Activated naive CD8-positive, alpha-beta T cell (primary cell): ENCODE results near the gene CEP89.
"Not testable (repeated sequence)": the region's sequence is repeated elsewhere in the genome, so short reads cannot be mapped to it uniquely, and the experiment has no call there.

ENCODE experiments used
- H3K27ac Mint-ChIP-seq: one replicate; pipeline ENCODE4 v1.8.0; 2021; ENCODE audit warnings: mixed read lengths
- H3K27me3 Mint-ChIP-seq: one replicate; pipeline ENCODE4 v1.8.0; 2021; ENCODE audit warnings: mixed read lengths
- H3K36me3 Mint-ChIP-seq: one replicate; pipeline ENCODE4 v1.8.0; 2021; ENCODE audit warnings: mixed read lengths
- H3K4me1 Mint-ChIP-seq: one replicate; pipeline ENCODE4 v1.8.0; 2021; ENCODE audit warnings: low read depth, mixed read lengths
- H3K4me3 Mint-ChIP-seq: one replicate; pipeline ENCODE4 v1.8.0; 2021; ENCODE audit warnings: mild to moderate bottlenecking, mixed read lengths
- H3K9me3 Mint-ChIP-seq: one replicate; pipeline ENCODE4 v1.8.0; 2021; ENCODE audit warnings: low read depth, mixed read lengths

The CEP89 gene

DNA sequence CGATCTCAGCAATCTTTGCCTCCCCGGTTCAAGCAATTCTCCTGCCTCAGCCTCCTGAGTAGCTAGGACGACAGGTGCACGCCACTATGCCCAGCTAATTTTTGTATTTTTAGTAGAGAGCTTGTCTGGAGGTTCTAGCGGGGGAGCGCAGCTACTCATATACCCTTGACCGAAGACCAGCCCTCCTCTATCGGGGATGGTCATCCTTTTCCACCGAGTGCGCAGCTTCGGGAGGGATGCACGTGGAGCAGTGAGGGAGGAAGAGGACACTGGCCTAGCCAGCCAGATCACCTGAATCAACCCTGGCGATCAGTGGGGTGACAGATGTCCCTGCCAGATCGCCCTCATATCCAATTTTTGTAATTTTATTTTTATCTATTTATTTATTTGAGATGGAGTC is 109.0 kb downstream of the CEP89 start:
- H3K27ac Mint-ChIP-seq: no peak overlapping the region
- H3K9me3 Mint-ChIP-seq: no peaks in the 10 kb centered on the region
- no peaks in the 10 kb centered on the region for H3K36me3 Mint-ChIP-seq
- no peaks in the 10 kb centered on the region for H3K27me3 Mint-ChIP-seq
- H3K4me3 Mint-ChIP-seq: no peak overlapping the region
- H3K4me1 Mint-ChIP-seq: no peaks in the 10 kb centered on the region

GRCh38 chr19:32862173-32862572 is 109.6 kb downstream of the CEP89 start:
- H3K27me3 Mint-ChIP-seq: no peaks in the 10 kb centered on the region
- no peak overlapping the region for H3K27ac Mint-ChIP-seq
- H3K4me3 Mint-ChIP-seq: no peak overlapping the region
- H3K36me3 Mint-ChIP-seq: no peaks in the 10 kb centered on the region
- H3K9me3 Mint-ChIP-seq: no peaks in the 10 kb centered on the region
- H3K4me1 Mint-ChIP-seq: no peaks in the 10 kb centered on the region

GRCh38 chr19:32861596-32861995 is 110.2 kb downstream of the CEP89 start:
- Mint-ChIP-seq H3K27ac (no peak overlapping the region), H3K4me1 (no peaks in the 10 kb centered on the region), H3K4me3 (no peak overlapping the region), H3K27me3 (no peaks in the 10 kb centered on the region), H3K9me3 (no peaks in the 10 kb centered on the region), H3K36me3 (no peaks in the 10 kb centered on the region)

- no peaks in the 10 kb centered on the region for H3K4me1 Mint-ChIP-seq
Observed at GRCh38 chr19:32859591-32859990, 112.2 kb downstream of the CEP89 start.

GRCh38 chr19:32858559-32858958 is 113.2 kb downstream of the CEP89 start:
- H3K9me3 Mint-ChIP-seq: no peaks in the 10 kb centered on the region
- H3K27ac Mint-ChIP-seq: no peak overlapping the region
- H3K27me3 Mint-ChIP-seq: no peaks in the 10 kb centered on the region
- no peaks in the 10 kb centered on the region for H3K4me1 Mint-ChIP-seq
- H3K4me3 Mint-ChIP-seq: no peak overlapping the region
- H3K36me3 Mint-ChIP-seq: no peaks in the 10 kb centered on the region

More at GRCh38 chr19:32859591-32859990, 112.2 kb downstream of the CEP89 start:
- H3K27me3 Mint-ChIP-seq: no peaks in the 10 kb centered on the region
- no peaks in the 10 kb centered on the region for H3K36me3 Mint-ChIP-seq
- no peak overlapping the region for H3K4me3 Mint-ChIP-seq
- no peaks in the 10 kb centered on the region for H3K9me3 Mint-ChIP-seq
- no peak overlapping the region for H3K27ac Mint-ChIP-seq

DNA sequence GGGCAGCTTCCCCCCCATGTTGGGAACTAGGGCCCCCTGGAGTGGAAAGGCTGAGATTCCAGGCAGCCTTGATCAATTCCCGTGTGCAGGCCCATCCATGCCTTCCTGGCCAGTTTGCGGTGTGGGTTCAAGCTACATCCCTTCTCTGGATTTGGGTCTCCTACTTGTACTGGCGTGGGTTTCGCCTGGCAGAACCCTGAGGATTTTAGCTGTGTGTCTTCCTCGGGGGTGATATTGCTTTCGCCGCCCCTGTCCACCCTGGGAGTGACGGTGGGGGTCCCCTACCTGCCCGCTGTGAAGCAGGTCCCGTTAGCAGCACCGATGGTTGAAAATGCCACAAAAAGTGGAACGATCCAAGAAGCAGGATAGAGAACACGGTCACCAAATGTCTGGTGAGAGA is 113.6 kb downstream of the CEP89 start:
- no peaks in the 10 kb centered on the region for H3K27me3 Mint-ChIP-seq
- no peak overlapping the region for H3K27ac Mint-ChIP-seq
- H3K4me3 Mint-ChIP-seq: no peak overlapping the region

DNA sequence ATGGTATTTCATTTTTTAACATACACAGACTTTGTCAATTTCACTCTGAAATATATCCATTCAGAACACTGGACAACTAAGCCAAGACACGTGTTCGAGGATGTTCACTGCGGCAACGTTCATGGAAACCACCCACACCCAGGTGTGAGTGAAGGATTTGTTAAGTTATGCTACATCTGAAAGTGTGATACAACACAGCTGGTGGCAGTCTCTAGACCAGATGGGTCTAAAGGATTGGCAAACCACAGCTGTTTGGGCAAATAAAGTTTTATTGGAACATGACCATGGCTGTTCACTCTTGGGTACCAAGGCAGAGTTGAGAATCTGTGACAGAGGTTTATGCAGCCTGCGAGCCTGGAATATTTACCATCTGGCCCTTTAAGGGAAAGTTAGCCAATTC is 114.2 kb downstream of the CEP89 start:
- Mint-ChIP-seq H3K36me3 (no peaks in the 10 kb centered on the region), H3K27me3 (no peaks in the 10 kb centered on the region), H3K4me1 (no peaks in the 10 kb centered on the region), H3K4me3 (no peak overlapping the region), H3K27ac (no peak overlapping the region), H3K9me3 (no peaks in the 10 kb centered on the region)

More for the DNA sequence above, 113.6 kb downstream of the CEP89 start:
- H3K4me1 Mint-ChIP-seq: no peaks in the 10 kb centered on the region
- H3K36me3 Mint-ChIP-seq: no peaks in the 10 kb centered on the region
- no peaks in the 10 kb centered on the region for H3K9me3 Mint-ChIP-seq

- not testable (repeated sequence) for H3K4me1 Mint-ChIP-seq
Observed at GRCh38 chr19:32856818-32857217, 114.9 kb downstream of the CEP89 start.

GRCh38 chr19:32852216-32852615 is 119.5 kb downstream of the CEP89 start:
- Mint-ChIP-seq H3K36me3 (no peaks in the 10 kb centered on the region), H3K27me3 (no peaks in the 10 kb centered on the region), H3K4me3 (no peak overlapping the region)

More at GRCh38 chr19:32856818-32857217, 114.9 kb downstream of the CEP89 start:
- H3K27ac Mint-ChIP-seq, H3K4me3 Mint-ChIP-seq, H3K27me3 Mint-ChIP-seq, H3K36me3 Mint-ChIP-seq, H3K9me3 Mint-ChIP-seq: not testable (repeated sequence)

DNA sequence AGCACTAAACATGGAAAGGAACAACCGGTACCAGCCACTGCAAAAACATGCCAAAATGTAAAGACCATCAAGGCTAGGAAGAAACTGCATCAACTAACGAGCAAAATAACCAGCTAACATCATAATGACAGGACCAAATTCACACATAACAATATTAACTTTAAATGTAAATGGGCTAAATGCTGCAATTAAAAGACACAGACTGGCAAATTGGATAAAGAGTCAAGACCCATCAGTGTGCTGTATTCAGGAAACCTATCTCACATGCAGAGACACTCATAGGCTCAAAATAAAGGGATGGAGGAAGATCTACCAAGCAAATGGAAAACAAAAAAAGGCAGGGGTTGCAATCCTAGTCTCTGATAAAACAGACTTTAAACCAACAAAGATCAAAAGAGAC is 123.7 kb downstream of the CEP89 start:
- not testable (repeated sequence) for H3K27me3 Mint-ChIP-seq, H3K4me1 Mint-ChIP-seq, H3K36me3 Mint-ChIP-seq, H3K9me3 Mint-ChIP-seq, H3K4me3 Mint-ChIP-seq, H3K27ac Mint-ChIP-seq

More at GRCh38 chr19:32852216-32852615, 119.5 kb downstream of the CEP89 start:
- H3K4me1 Mint-ChIP-seq: no peaks in the 10 kb centered on the region
- H3K27ac Mint-ChIP-seq: no peak overlapping the region
- H3K9me3 Mint-ChIP-seq: no peaks in the 10 kb centered on the region

- H3K4me1 Mint-ChIP-seq: peaks cover 5% of the 10 kb centered on the region
- H3K36me3 Mint-ChIP-seq: peaks cover 8% of the 10 kb centered on the region
- no peak overlapping the region for H3K27ac Mint-ChIP-seq
- H3K27me3 Mint-ChIP-seq: no peaks in the 10 kb centered on the region
- no peak overlapping the region for H3K4me3 Mint-ChIP-seq
- peaks cover 7% of the 10 kb centered on the region for H3K9me3 Mint-ChIP-seq
Observed at GRCh38 chr19:32843716-32844245, 128.0 kb downstream of the CEP89 start.

DNA sequence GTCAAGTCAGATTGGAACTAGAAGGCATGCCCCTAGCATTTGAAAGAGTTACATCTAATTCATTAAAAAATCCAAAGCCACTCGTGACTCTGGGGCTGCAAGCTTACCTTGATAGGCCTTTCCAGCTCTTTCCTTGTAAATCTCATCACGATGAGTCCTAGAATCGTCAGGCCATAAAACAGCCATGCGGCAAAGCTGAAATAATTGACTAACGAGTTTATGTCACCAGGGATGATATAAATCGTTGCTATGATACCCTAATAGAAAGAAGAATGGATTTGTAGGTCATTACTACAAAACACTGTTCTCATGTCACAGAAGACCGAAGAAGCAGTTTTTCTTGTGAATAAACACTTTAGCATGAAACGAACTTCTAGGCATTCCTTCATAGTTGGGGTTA is 129.7 kb downstream of the CEP89 start:
- H3K27ac Mint-ChIP-seq: no peak overlapping the region
- peaks cover 8% of the 10 kb centered on the region for H3K4me1 Mint-ChIP-seq
- no peak overlapping the region for H3K4me3 Mint-ChIP-seq
- peaks cover 7% of the 10 kb centered on the region for H3K9me3 Mint-ChIP-seq
- peaks cover 8% of the 10 kb centered on the region for H3K36me3 Mint-ChIP-seq
- no peaks in the 10 kb centered on the region for H3K27me3 Mint-ChIP-seq

- no peaks in the 10 kb centered on the region for H3K27me3 Mint-ChIP-seq
- no peak overlapping the region for H3K4me3 Mint-ChIP-seq
- no peak overlapping the region for H3K27ac Mint-ChIP-seq
- peaks cover 4% of the 10 kb centered on the region for H3K4me1 Mint-ChIP-seq
- peaks cover 8% of the 10 kb centered on the region for H3K36me3 Mint-ChIP-seq
- peaks cover 7% of the 10 kb centered on the region for H3K9me3 Mint-ChIP-seq
Observed at GRCh38 chr19:32837531-32837930, 134.2 kb downstream of the CEP89 start.

DNA sequence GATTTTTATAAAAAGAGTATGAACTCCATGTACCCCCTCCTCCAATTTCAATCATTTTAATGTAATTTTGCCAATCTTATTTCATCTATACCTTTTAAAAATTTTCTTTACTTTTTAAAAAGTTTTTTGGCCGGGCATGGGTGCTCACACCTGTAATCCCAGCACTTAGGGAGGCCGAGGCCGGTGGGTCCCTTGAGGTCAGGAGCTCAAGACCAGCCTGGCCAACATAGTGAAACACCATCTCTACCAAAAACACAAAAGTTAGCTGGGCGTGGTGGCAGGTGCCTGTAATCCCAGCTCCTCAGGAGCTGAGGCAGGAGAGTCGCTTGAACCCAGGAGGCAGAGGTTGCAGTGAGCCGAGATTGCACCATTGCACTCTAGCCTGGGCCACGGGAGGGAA is 138.4 kb downstream of the CEP89 start:
- H3K4me3 Mint-ChIP-seq, H3K36me3 Mint-ChIP-seq, H3K27ac Mint-ChIP-seq, H3K9me3 Mint-ChIP-seq, H3K27me3 Mint-ChIP-seq: not testable (repeated sequence)
- peaks cover 12% of the 10 kb centered on the region for H3K4me1 Mint-ChIP-seq

DNA sequence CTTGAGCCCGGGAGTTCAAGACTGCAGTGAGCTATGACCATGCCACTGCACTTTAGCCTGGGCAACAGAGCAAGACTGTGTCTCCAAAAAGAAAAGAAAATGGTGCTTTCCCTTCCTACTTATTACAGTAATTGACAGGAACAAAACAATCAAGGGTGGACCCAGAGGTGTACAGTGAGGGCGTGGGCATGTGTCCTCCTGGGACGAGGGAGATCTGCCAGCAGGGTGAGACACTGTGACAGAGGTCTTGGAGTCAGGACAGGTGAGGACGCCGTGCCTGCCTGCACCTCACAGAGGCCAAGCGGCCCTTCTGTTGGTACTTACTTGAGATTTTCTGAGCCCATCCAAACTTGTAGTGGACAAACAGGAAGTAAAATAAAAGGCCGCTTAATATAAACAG is 138.9 kb downstream of the CEP89 start:
- H3K27me3 Mint-ChIP-seq, H3K36me3 Mint-ChIP-seq, H3K4me3 Mint-ChIP-seq, H3K9me3 Mint-ChIP-seq, H3K27ac Mint-ChIP-seq: not testable (repeated sequence)
- H3K4me1 Mint-ChIP-seq: peaks cover 13% of the 10 kb centered on the region

DNA sequence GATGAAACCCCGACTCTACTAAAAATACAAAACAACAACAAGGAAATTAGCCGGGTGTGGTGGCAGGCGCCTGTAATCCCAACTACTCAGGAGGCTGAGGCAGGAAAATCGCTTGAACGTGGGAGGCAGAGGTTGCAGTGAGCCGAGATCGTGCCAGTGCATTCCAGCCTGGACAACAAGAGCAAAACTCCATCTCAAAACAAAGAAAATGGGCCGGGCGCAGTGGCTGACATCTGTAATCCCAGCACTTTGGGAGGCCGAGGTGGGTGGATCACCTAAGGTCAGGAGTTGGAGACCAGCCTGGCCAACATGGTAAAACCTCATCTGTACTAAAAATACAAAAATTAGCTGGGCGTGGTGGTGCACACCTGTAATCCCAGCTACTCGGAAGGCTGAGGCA is 139.7 kb downstream of the CEP89 start:
- H3K4me3 Mint-ChIP-seq, H3K27ac Mint-ChIP-seq, H3K4me1 Mint-ChIP-seq, H3K36me3 Mint-ChIP-seq, H3K9me3 Mint-ChIP-seq, H3K27me3 Mint-ChIP-seq: not testable (repeated sequence)
